ENCODE results near the gene PFN2. TPM values are rescaled to one million over a fixed set of nuclear protein-coding genes. Genes with fewer than 3 reads are reported as not detected.
"Not testable (repeated sequence)": the region's sequence is repeated elsewhere in the genome, so short reads cannot be mapped to it uniquely, and the experiment has no call there.

PFN2 gene
- total and polyA plus RNA-seq, 2 experiments from 2014 or later, result 122 to 152 TPM

- DNase-seq (ENCODE audit: low read depth in 1 of 2, low spot score in 1 of 2), result no peak
- no peak overlapping the region for H3K4me3 ChIP-seq
- TF ChIP-seq CTCF (IDR thresholded peaks at IDR 0.05; ENCODE audit: low read depth, low read length), result no peak
- H3K36me3 ChIP-seq, result peaks cover 3% of the 10 kb centered on the region
- H3K4me1 ChIP-seq (ENCODE audit: low read depth), result no peaks in the 10 kb centered on the region
- H3K27ac ChIP-seq, result no peak overlapping the region
- no peaks in the 10 kb centered on the region for H3K27me3 ChIP-seq
- no peaks in the 10 kb centered on the region for H3K9me3 ChIP-seq (ENCODE audit: low read depth)
Measured at GRCh38 chr3:149957361-149958125, 13.2 kb downstream of the PFN2 start.

GRCh38 chr3:149955449-149955848, 15.2 kb downstream of the PFN2 start:
- peaks cover 3% of the 10 kb centered on the region for H3K36me3 ChIP-seq
- no peaks in the 10 kb centered on the region for H3K9me3 ChIP-seq (ENCODE audit: low read depth)
- DNase-seq (ENCODE audit: low read depth in 1 of 2, low spot score in 1 of 2), result no peak
- H3K4me1 ChIP-seq (ENCODE audit: low read depth), result no peaks in the 10 kb centered on the region
- no peak overlapping the region for H3K4me3 ChIP-seq
- no peaks in the 10 kb centered on the region for H3K27me3 ChIP-seq
- H3K27ac ChIP-seq, result no peak overlapping the region
- no peak for TF ChIP-seq CTCF (IDR thresholded peaks at IDR 0.05; ENCODE audit: low read depth, low read length)

GRCh38 chr3:149954812-149955211, 15.9 kb downstream of the PFN2 start:
- no peak overlapping the region for H3K27ac ChIP-seq
- H3K27me3 ChIP-seq, result no peaks in the 10 kb centered on the region
- peak in 1 of 2 donors; percentile 41 for DNase-seq (ENCODE audit: low read depth in 1 of 2, low spot score in 1 of 2)
- H3K4me1 ChIP-seq (ENCODE audit: low read depth), result no peaks in the 10 kb centered on the region
- no peak overlapping the region for H3K4me3 ChIP-seq
- peaks cover 3% of the 10 kb centered on the region for H3K36me3 ChIP-seq
- no peaks in the 10 kb centered on the region for H3K9me3 ChIP-seq (ENCODE audit: low read depth)
- no peak for TF ChIP-seq CTCF (IDR thresholded peaks at IDR 0.05; ENCODE audit: low read depth, low read length)

GRCh38 chr3:149949181-149949580, 21.5 kb downstream of the PFN2 start:
- no peaks in the 10 kb centered on the region for H3K9me3 ChIP-seq (ENCODE audit: low read depth)
- H3K27me3 ChIP-seq, result no peaks in the 10 kb centered on the region
- H3K4me3 ChIP-seq, result no peak overlapping the region
- peaks cover 3% of the 10 kb centered on the region for H3K36me3 ChIP-seq
- TF ChIP-seq CTCF (IDR thresholded peaks at IDR 0.05; ENCODE audit: low read depth, low read length), result no peak
- H3K27ac ChIP-seq, result no peak overlapping the region
- no peak for DNase-seq (ENCODE audit: low read depth in 1 of 2, low spot score in 1 of 2)
- no peaks in the 10 kb centered on the region for H3K4me1 ChIP-seq (ENCODE audit: low read depth)

GRCh38 chr3:149947231-149947630, 23.5 kb downstream of the PFN2 start:
- Histone ChIP-seq H3K27ac (no peak overlapping the region), H3K27me3 (no peaks in the 10 kb centered on the region), H3K4me1 (ENCODE audit: low read depth) (no peaks in the 10 kb centered on the region), H3K4me3 (no peak overlapping the region), H3K36me3 (no peaks in the 10 kb centered on the region), H3K9me3 (ENCODE audit: low read depth) (no peaks in the 10 kb centered on the region)
- TF ChIP-seq CTCF (IDR thresholded peaks at IDR 0.05; ENCODE audit: low read depth, low read length), result no peak
- DNase-seq (ENCODE audit: low read depth in 1 of 2, low spot score in 1 of 2), result no peak

GRCh38 chr3:149943966-149944365, 26.7 kb downstream of the PFN2 start:
- not testable (repeated sequence) for H3K36me3 ChIP-seq; H3K4me3 ChIP-seq; H3K27ac ChIP-seq; H3K4me1 ChIP-seq (ENCODE audit: low read depth); H3K27me3 ChIP-seq; DNase-seq (ENCODE audit: low read depth in 1 of 2, low spot score in 1 of 2); H3K9me3 ChIP-seq (ENCODE audit: low read depth)

All from cardiac muscle cell (in vitro differentiated cells and primary cell).